Osteocyte (in vitro differentiated cells): ENCODE measurements around the gene IGF2R. TPM values are rescaled to one million over a fixed set of nuclear protein-coding genes. Genes with fewer than 3 reads are reported as not detected.

Experiments used
- DNase-seq: peaks from one replicate; pipeline ENCODE4 v3.0.0; 2021; ENCODE audit warnings: mixed read lengths; ENCODE audit not compliant: unreplicated experiment; ENCODE audit errors: extremely low spot score
- H3K27ac Mint-ChIP-seq: one replicate; pipeline ENCODE4 v1.8.0; 2021; ENCODE audit warnings: mild to moderate bottlenecking, mixed read lengths; ENCODE audit not compliant: unreplicated experiment
- H3K27me3 Mint-ChIP-seq: one replicate; pipeline ENCODE4 v1.8.0; 2021; ENCODE audit warnings: mixed read lengths; ENCODE audit not compliant: unreplicated experiment
- H3K36me3 Mint-ChIP-seq: one replicate; pipeline ENCODE4 v1.8.0; 2021; ENCODE audit warnings: mixed read lengths; ENCODE audit not compliant: unreplicated experiment
- H3K4me1 Mint-ChIP-seq: one replicate; pipeline ENCODE4 v1.8.0; 2021; ENCODE audit warnings: mixed read lengths; ENCODE audit not compliant: unreplicated experiment
- H3K4me3 Mint-ChIP-seq: one replicate; pipeline ENCODE4 v1.8.0; 2021; ENCODE audit warnings: mild to moderate bottlenecking, moderate library complexity, mixed read lengths; ENCODE audit not compliant: unreplicated experiment
- H3K9me3 Mint-ChIP-seq: one replicate; pipeline ENCODE4 v1.8.0; 2021; ENCODE audit warnings: mixed read lengths; ENCODE audit not compliant: unreplicated experiment
- CTCF ChIP-seq: fragments of 200-600 bp; sonication (generic); IDR thresholded peaks from 2 replicates; pipeline ENCODE4 v1.5.0; 2021; ENCODE audit warnings: antibody characterized with exemption, mild to moderate bottlenecking, moderate library complexity
- total RNA-seq: library from RNA; stranded (reverse); gene quantifications from 2 replicates; pipeline ENCODE4 v1.2.1, GENCODE V29; 2021

The IGF2R gene
- total RNA-seq, 1 donor from 2014 or later, result 196 TPM

GRCh38 chr6:159943101-159943632, 25.7 kb upstream of the IGF2R start:
- Mint-ChIP-seq H3K4me1 (peaks cover 10% of the 10 kb centered on the region), H3K27ac (peak overlapping the region; percentile 42), H3K36me3 (no peaks in the 10 kb centered on the region), H3K4me3 (no peak overlapping the region), H3K9me3 (peaks cover 11% of the 10 kb centered on the region), H3K27me3 (peaks cover 7% of the 10 kb centered on the region)
- no peak for TF ChIP-seq CTCF
- peak; percentile 63 for DNase-seq

GRCh38 chr6:159943968-159944598, 24.8 kb upstream of the IGF2R start:
- Mint-ChIP-seq H3K4me1 (peaks cover 10% of the 10 kb centered on the region), H3K36me3 (no peaks in the 10 kb centered on the region), H3K4me3 (no peak overlapping the region), H3K27me3 (peaks cover 14% of the 10 kb centered on the region), H3K9me3 (peaks cover 6% of the 10 kb centered on the region), H3K27ac (no peak overlapping the region)
- DNase-seq, result peak; percentile 8
- no peak for TF ChIP-seq CTCF

GRCh38 chr6:159945801-159946392, 23.0 kb upstream of the IGF2R start:
- H3K4me1 Mint-ChIP-seq, result peaks cover 10% of the 10 kb centered on the region

GRCh38 chr6:159946912-159947311, 22.0 kb upstream of the IGF2R start:
- DNase-seq, result no peak
- H3K27ac Mint-ChIP-seq, result no peak overlapping the region
- no peak overlapping the region for H3K4me3 Mint-ChIP-seq
- peaks cover 10% of the 10 kb centered on the region for H3K4me1 Mint-ChIP-seq
- H3K9me3 Mint-ChIP-seq, result peaks cover 5% of the 10 kb centered on the region
- H3K36me3 Mint-ChIP-seq, result no peaks in the 10 kb centered on the region
- no peak for TF ChIP-seq CTCF
- H3K27me3 Mint-ChIP-seq, result peaks cover 14% of the 10 kb centered on the region

More at GRCh38 chr6:159945801-159946392, 23.0 kb upstream of the IGF2R start:
- Mint-ChIP-seq H3K27me3 (peaks cover 14% of the 10 kb centered on the region), H3K27ac (no peak overlapping the region), H3K4me3 (no peak overlapping the region), H3K9me3 (peaks cover 5% of the 10 kb centered on the region), H3K36me3 (no peaks in the 10 kb centered on the region)
- TF ChIP-seq CTCF, result no peak
- DNase-seq, result no peak

GRCh38 chr6:159948199-159948598, 20.7 kb upstream of the IGF2R start:
- no peak overlapping the region for H3K27ac Mint-ChIP-seq
- peaks cover 4% of the 10 kb centered on the region for H3K4me1 Mint-ChIP-seq
- H3K36me3 Mint-ChIP-seq, result no peaks in the 10 kb centered on the region
- H3K27me3 Mint-ChIP-seq, result peaks cover 14% of the 10 kb centered on the region
- no peak for TF ChIP-seq CTCF
- H3K9me3 Mint-ChIP-seq, result peaks cover 5% of the 10 kb centered on the region
- no peak overlapping the region for H3K4me3 Mint-ChIP-seq
- DNase-seq, result no peak
